ENCODE data around the gene MAPK10.

- TF ChIP-seq CTCF (conservative IDR thresholded peaks at IDR 0.05; ENCODE audit: low read depth, low read length), result no peak
- no peak for TF ChIP-seq EZH2 (IDR thresholded peaks at IDR 0.05; ENCODE audit: borderline replicate concordance, low read depth, low read length, poor library complexity, severe bottlenecking)
Observed at GRCh38 chr4:86302251-86302650, 57.6 kb downstream of the MAPK10 start.
